ENCODE results near the gene CNTNAP4.

Gene CNTNAP4

GRCh38 chr16:76276745-76277438, at the start of gene CNTNAP4:
Gene CNTNAP4, plus strand, starts transcription at chr16:76277401. Its CDS starts 262 bp downstream, at chr16:76277663.
- no peak for DNase-seq (ENCODE audit: low read depth)

GRCh38 chr16:76228546-76229146, 48.6 kb upstream of the CNTNAP4 start:
- DNase-seq (ENCODE audit: low read depth): no peak

GRCh38 chr16:76232704-76233103, 44.5 kb upstream of the CNTNAP4 start:
- DNase-seq (ENCODE audit: low read depth): no peak

- DNase-seq (ENCODE audit: low read depth): no peak
Observed at GRCh38 chr16:76235025-76235424, 42.2 kb upstream of the CNTNAP4 start.

GRCh38 chr16:76235426-76235825, 41.8 kb upstream of the CNTNAP4 start:
- no peak for DNase-seq (ENCODE audit: low read depth)

GRCh38 chr16:76237471-76237870, 39.7 kb upstream of the CNTNAP4 start:
- DNase-seq (ENCODE audit: low read depth): no peak

GRCh38 chr16:76241755-76242154, 35.4 kb upstream of the CNTNAP4 start:
- DNase-seq (ENCODE audit: low read depth): no peak

- DNase-seq (ENCODE audit: low read depth): no peak
Observed at GRCh38 chr16:76243620-76244019, 33.6 kb upstream of the CNTNAP4 start.

- DNase-seq (ENCODE audit: low read depth): no peak
Observed at GRCh38 chr16:76246587-76246986, 30.6 kb upstream of the CNTNAP4 start.

- DNase-seq (ENCODE audit: low read depth): no peak
Observed at GRCh38 chr16:76265434-76266045, 11.7 kb upstream of the CNTNAP4 start.

GRCh38 chr16:76268824-76269223, 8.4 kb upstream of the CNTNAP4 start:
- DNase-seq (ENCODE audit: low read depth): no peak

GRCh38 chr16:76277460-76278030, 344 bp downstream of the CNTNAP4 start:
- DNase-seq (ENCODE audit: low read depth): no peak

GRCh38 chr16:76278086-76278485, 885 bp downstream of the CNTNAP4 start:
- no peak for DNase-seq (ENCODE audit: low read depth)

- DNase-seq (ENCODE audit: low read depth): no peak
Observed at GRCh38 chr16:76278980-76279379, 1.8 kb downstream of the CNTNAP4 start.

GRCh38 chr16:76280421-76281215, 3.4 kb downstream of the CNTNAP4 start:
- no peak for DNase-seq (ENCODE audit: low read depth)

- no peak for DNase-seq (ENCODE audit: low read depth)
Observed at GRCh38 chr16:76287466-76287865, 10.3 kb downstream of the CNTNAP4 start.

GRCh38 chr16:76292218-76292617, 15.0 kb downstream of the CNTNAP4 start:
- DNase-seq (ENCODE audit: low read depth): no peak

- DNase-seq (ENCODE audit: low read depth): no peak
Observed at GRCh38 chr16:76293980-76294379, 16.8 kb downstream of the CNTNAP4 start.

- no peak for DNase-seq (ENCODE audit: low read depth)
Observed at GRCh38 chr16:76294396-76295214, 17.4 kb downstream of the CNTNAP4 start.

- no peak for DNase-seq (ENCODE audit: low read depth)
Observed at GRCh38 chr16:76297941-76298340, 20.7 kb downstream of the CNTNAP4 start.

GRCh38 chr16:76303637-76304314, 26.6 kb downstream of the CNTNAP4 start:
- no peak for DNase-seq (ENCODE audit: low read depth)

All from GM04503 (cell line).